ENCODE data around the gene UEVLD.
A peak's percentile ranks its signal among the peaks of the same experiment; 100 is the strongest.

UEVLD gene

GRCh38 chr11:18580113-18580766 is 8.3 kb downstream of the UEVLD start:
- DNase-seq: no peak

- no peak for DNase-seq
Observed at GRCh38 chr11:18578975-18579598, 9.4 kb downstream of the UEVLD start.

GRCh38 chr11:18575361-18575760 is 13.2 kb downstream of the UEVLD start:
- DNase-seq: no peak

- DNase-seq: no peak
Observed at GRCh38 chr11:18567081-18567480, 21.5 kb downstream of the UEVLD start.

- DNase-seq: no peak
Observed at GRCh38 chr11:18566406-18566805, 22.1 kb downstream of the UEVLD start.

GRCh38 chr11:18564149-18564548 is 24.4 kb downstream of the UEVLD start:
- no peak for DNase-seq

- DNase-seq: no peak
Observed at GRCh38 chr11:18563090-18563730, 25.3 kb downstream of the UEVLD start.

- no peak for DNase-seq
Observed at GRCh38 chr11:18548001-18548400, 40.5 kb downstream of the UEVLD start.

- peak; percentile 24 for DNase-seq
Observed at GRCh38 chr11:18540207-18541009, 48.1 kb downstream of the UEVLD start.

- DNase-seq: no peak
Observed at GRCh38 chr11:18536209-18536608, 52.3 kb downstream of the UEVLD start.

GRCh38 chr11:18534245-18534644 is 54.3 kb downstream of the UEVLD start:
- DNase-seq: no peak

GRCh38 chr11:18533365-18533764 is 55.2 kb downstream of the UEVLD start:
- DNase-seq: no peak

- DNase-seq: peak; percentile 75
Observed at GRCh38 chr11:18527512-18527911, 61.0 kb downstream of the UEVLD start.

- DNase-seq: peak; percentile 98
Observed at GRCh38 chr11:18526521-18527296, 61.8 kb downstream of the UEVLD start, which contains the start of gene TSG101. TSS of gene TSG101 (minus strand) at chr11:18526942. CDS start at chr11:18526816, 126 bp downstream.

GRCh38 chr11:18526130-18526520 is 62.4 kb downstream of the UEVLD start:
- DNase-seq: no peak

- DNase-seq: no peak
Observed at GRCh38 chr11:18524248-18524647, 64.3 kb downstream of the UEVLD start.

- DNase-seq: no peak
Observed at GRCh38 chr11:18523084-18523483, 65.5 kb downstream of the UEVLD start.

GRCh38 chr11:18522388-18522787 is 66.1 kb downstream of the UEVLD start:
- DNase-seq: no peak

- DNase-seq: no peak
Observed at GRCh38 chr11:18521122-18521521, 67.4 kb downstream of the UEVLD start.

GRCh38 chr11:18502352-18502751 is 86.2 kb downstream of the UEVLD start:
- DNase-seq: no peak

GRCh38 chr11:18501629-18502028 is 86.9 kb downstream of the UEVLD start:
- no peak for DNase-seq

- DNase-seq: no peak
Observed at GRCh38 chr11:18498039-18498438, 90.5 kb downstream of the UEVLD start.

GRCh38 chr11:18495703-18496102 is 92.8 kb downstream of the UEVLD start:
- no peak for DNase-seq
